Ramos (cell line): ENCODE measurements around the gene OR10AD1.
"Not testable (repeated sequence)": the region's sequence is repeated elsewhere in the genome, so short reads cannot be mapped to it uniquely, and the experiment has no call there.

Source experiments
- in situ Hi-C: fragments of 300-500 bp; cut with MboI; formaldehyde crosslinking; loops from one replicate; pipeline ENCODE4 v1.14.3; 2022; ENCODE audit warnings: low sequenced_read_pairs; ENCODE audit not compliant: unreplicated experiment

OR10AD1 gene

GRCh38 chr12:48165089-48165981, 37.8 kb downstream of the OR10AD1 start:
- in situ Hi-C loops = loop anchor here (10.0 kb wide), 2 partner anchors 211 to 321 kb away; no protein-coding TSS in a partner anchor

- in situ Hi-C loops = loop anchor here (10.0 kb wide), 2 partner anchors 210 to 320 kb away; no protein-coding TSS in a partner anchor
Observed at GRCh38 chr12:48164451-48164850, 38.6 kb downstream of the OR10AD1 start.

- in situ Hi-C loops = loop anchor here (10.0 kb wide), 2 partner anchors 208 to 318 kb away; no protein-coding TSS in a partner anchor
Observed at GRCh38 chr12:48163150-48163747, 39.8 kb downstream of the OR10AD1 start.

GRCh38 chr12:48160807-48161206, 42.3 kb downstream of the OR10AD1 start:
- in situ Hi-C loops = loop anchor here (10.0 kb wide), 2 partner anchors 206 to 316 kb away; no protein-coding TSS in a partner anchor

GRCh38 chr12:48160046-48160445, 43.0 kb downstream of the OR10AD1 start:
- in situ Hi-C loops = loop anchor here (10.0 kb wide), 2 partner anchors 205 to 315 kb away; no protein-coding TSS in a partner anchor

- in situ Hi-C loops = no loop called here
Observed at GRCh38 chr12:48157889-48158370, 45.2 kb downstream of the OR10AD1 start.

- in situ Hi-C loops = no loop called here
Observed at GRCh38 chr12:48157018-48157888, 45.8 kb downstream of the OR10AD1 start, which contains the start of gene ASB8. ASB8 (minus strand) TSS chr12:48157515; CDS start chr12:48153496, 4,019 bp downstream.

- in situ Hi-C loops = no loop called here
Observed at GRCh38 chr12:48156652-48157017, 46.5 kb downstream of the OR10AD1 start.

- in situ Hi-C loops = not testable (repeated sequence)
Observed at GRCh38 chr12:48155786-48156185, 47.3 kb downstream of the OR10AD1 start.
